Globus pallidus (tissue), 1 donor: ENCODE measurements around the gene NDUFB4.
A peak's percentile ranks its signal among the peaks of the same experiment; 100 is the strongest.
"Not testable (repeated sequence)": the region's sequence is repeated elsewhere in the genome, so short reads cannot be mapped to it uniquely, and the experiment has no call there.

Experiments
- DNase-seq: peaks from one replicate; pipeline ENCODE4 v3.0.0-alpha.2; 2015; ENCODE audit warnings: low spot score

The NDUFB4 gene

DNA sequence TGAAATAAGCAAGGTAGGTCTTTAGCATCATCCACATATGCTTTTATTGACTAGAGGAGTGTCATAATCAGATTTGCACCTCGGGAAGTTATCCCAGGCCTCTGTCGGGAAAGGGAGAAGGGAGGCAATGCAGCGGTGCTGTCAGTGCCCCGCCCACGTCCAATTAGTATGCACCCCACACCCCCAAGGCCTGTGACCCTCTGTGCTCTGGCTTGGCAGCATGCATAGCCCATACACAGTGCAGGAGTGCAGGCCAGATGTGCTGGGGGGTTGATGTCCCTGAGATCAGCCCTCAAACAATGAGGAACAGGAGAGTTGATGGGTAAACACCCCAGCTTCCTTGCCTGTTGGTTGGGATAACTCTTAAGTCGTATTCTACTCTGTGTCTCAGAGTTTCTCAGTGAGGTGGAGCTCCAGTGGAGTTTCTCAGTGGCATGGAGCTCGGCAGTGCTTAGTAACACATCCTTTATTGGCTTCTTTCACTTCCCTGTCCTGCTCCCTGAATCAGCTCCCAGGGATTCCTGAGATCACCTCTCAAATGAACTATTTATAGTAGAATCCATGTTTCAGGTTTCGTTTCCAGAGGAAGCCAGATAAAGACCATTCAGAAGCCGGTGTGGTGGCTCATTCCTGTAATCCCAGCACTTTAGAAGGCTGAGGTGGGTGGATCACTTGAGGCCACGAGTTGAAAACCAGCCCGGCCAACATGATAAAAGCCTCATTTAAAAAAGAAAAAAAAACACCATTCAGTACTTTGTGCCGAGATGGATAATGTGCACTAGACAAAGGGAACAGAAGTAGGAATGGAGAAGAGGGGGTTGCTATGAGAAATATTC is 26.7 kb upstream of the NDUFB4 start:
- no peak for DNase-seq

DNA sequence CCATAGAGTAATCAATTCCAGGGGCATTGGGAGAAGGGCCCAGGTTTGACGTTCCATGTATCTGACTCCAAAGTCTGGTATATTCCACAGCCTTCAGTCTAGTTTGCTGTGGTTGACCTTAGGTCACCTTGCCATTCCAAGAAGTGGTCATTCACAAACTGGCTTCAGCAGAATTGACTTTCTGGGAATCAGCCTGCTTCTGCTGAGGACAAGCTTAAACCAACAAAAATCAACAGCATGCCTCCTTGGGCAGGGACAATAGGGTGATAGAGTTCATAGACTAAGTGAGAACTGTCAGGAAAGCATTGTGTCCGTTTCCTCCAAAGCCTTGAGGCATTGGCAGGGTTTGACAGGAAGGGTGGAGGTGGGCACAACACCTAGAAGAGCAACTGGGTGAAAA is 24.1 kb upstream of the NDUFB4 start:
- DNase-seq = no peak

DNA sequence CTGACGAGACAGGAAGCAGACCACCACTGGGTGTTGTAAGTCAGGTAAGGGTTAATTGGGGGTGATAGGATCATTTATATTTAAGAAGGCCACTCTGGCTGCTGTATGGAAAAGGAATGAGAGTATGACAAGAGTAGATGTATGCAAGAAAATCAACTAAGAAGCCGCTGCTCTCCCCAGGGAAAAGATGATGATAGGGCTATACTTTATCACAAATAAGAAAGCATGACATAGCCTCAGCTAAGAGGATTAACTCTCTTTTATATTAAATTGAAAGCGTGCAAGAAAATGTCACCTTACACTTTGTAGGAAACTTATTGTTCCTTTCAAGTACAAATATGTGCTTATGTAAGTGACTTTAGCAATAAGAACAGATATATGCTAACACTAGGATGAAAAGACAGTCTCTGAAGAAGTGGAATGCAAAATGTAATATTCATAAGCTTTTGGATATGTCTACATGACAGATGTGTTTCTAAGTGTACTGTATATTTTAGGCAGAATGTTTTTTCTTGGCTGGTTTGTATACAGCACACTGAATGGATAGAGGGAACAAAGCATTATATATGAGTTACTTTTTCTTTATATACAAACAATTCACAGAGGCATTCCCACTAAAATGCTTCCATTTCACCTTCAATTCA is 8.7 kb upstream of the NDUFB4 start:
- DNase-seq = no peak

DNA sequence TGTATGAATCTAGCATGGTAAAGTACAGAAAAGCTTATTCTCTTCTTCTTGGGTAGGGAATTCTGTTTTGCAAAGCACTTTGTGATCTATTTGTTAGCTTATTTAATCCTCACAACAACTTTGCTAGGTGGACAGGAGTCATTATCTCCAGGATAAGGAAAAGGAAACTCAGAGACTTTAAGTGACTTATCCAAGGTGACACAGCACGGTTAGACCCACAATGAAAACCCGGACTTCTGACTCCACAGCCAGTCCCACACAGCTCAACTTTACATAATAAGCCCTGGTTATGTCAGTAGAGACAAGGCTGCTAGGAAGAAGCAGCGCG is 384 bp upstream of the NDUFB4 start:
- DNase-seq = no peak

DNA sequence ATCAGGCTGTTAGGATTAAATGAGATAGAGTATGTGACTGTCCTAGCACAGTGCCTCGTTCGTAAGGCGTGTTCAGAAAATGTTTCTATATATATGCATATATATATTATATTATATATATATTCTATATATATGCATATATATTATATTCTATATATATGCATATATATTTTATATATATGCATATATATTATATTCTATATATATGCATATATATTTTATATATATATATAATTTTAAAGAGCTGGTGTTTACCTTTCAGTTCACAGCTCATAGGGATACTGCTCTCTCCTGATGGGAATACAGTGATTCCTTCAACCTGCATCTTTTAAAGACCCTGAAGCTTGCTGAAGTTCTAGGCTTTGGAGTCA is 702 bp downstream of the NDUFB4 start:
- no peak for DNase-seq

DNA sequence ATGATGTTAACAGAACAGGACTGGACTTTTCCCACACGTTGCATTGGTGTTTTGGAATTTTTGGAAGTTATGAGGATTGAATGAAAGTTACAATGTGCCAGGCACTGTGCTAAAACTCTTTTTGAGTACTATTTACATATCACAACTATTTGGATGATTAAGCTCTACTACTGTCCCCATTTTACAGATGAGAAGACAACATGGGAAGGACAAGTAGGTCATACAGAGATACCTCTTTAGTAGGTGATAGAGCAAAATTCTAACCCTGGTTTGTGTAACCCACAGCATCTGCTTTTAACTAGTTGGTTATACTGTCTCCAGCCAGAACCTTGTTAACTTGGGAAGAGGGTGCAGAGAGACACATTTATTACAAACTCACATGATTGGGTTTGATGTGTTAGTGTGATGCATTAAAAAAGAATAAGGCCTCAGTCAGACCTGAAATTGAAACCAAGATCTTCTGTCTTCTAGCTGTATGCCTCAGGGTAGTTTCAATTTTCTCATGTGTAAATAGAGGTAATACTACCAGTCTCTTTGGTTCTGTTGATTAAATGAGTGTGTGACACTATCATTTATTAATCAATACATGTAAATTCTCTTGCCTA is 1.4 kb downstream of the NDUFB4 start:
- DNase-seq = no peak

DNA sequence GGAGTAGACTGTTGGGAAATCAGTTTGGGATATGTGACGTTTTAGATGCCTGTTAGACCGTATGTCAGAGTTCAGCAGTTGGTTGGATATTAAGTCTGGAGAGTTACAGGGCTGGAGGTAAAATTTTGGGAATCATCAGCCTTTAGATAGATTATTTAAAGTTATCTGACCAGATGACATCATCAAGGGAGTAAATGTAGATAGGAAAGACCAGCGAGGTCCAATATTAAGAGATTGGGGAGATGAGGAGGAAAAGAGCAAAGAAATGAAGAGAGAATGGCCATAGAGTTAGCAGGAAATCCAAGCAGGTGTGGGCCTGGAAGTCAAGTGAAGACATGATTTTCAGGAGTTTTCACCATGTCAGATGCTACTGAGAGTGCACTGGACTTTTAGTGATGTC is 3.1 kb downstream of the NDUFB4 start:
- DNase-seq = no peak

DNA sequence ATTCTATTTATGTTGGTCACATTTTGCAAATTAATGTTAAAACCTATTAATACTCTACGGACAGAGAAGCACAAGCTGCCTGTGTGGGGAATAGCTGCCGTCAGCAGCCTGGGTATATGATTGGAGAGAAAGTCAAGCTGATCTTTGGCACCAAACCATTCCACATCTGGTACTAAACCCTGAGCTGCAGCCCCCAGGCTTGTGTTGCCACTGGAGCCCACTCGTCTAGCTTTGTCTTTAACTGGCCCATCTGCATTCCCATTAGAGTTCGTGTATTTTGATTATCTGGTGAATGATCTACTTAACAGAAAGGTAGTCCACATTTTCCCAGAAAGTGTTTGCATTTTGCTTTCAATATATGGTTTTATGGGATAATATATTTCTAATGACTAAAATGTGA is 5.4 kb downstream of the NDUFB4 start:
- no peak for DNase-seq

DNA sequence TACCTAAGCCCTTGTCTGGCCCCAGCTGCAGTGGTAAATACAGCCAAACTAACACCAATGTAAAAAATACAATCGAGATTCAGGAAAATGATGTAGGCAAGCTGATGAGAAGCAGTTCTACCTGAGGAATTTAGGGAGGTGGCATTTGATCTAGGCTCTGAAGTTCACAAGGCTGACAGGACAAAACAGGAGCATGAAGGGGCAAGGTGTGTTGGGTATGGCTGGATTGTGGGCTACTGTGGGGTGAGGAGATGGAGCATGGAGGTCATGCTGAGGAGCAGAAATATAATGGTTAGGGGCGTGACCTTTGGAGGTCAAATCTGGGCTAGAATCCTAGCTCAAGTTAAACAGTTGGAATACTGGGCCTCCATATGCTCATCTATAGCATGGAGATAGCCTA is 6.5 kb downstream of the NDUFB4 start:
- no peak for DNase-seq

DNA sequence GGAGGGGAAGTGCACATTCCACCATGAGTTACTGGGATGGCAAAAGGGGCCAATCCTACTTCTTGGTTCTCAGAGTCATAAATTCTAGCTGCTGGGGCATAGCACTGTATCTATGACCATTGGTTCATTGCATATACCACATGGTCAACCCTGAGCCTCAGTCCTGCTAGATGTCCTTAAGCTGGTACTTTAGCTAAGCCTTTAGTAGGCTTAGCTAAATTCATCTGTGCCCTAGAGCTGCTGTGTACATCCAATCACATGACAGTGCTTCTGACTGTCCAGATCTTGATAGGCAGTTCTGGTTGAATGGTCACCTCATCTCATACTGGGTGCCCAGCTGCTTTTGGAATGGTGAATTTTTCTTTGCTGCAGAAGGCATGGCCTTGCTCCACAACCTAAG is 8.2 kb downstream of the NDUFB4 start:
- DNase-seq = no peak

DNA sequence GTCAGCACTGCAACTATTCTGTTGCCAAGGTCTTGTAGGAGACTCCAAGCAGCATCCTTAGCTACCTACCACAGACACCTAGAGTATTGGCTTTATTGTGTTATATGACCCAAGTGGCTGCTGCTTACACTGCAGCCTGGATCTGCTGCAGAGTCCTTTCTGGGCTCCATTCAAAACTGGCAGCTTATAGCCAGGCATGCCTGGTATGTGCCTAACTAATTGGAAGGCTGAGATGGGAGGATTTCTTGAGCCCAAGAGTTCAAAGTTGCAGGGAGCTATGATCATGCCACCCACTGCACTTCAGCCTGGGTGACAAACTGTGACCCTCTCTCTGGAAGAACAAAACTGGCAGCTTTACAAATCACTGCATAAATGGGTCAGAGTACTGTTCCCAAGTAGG is 8.6 kb downstream of the NDUFB4 start:
- no peak for DNase-seq

DNA sequence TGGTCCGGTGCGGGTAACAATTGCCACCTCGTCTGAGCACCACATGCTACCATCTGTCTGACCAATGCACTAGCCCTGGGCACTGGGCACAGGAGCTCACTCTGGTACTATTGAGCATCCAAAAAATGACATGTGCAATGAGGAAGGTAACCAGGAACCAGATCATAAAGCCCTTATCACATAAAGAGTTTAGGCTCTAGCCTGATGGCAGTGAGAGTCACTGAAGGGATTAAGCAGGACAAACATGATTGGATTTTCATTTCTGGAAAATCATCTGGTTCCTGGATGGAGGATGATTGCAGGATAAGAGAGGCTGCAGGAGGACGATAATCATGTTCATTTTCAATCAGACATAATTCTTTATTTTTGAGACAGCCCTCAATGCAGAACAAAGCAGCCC is 12.4 kb downstream of the NDUFB4 start:
- DNase-seq = no peak

DNA sequence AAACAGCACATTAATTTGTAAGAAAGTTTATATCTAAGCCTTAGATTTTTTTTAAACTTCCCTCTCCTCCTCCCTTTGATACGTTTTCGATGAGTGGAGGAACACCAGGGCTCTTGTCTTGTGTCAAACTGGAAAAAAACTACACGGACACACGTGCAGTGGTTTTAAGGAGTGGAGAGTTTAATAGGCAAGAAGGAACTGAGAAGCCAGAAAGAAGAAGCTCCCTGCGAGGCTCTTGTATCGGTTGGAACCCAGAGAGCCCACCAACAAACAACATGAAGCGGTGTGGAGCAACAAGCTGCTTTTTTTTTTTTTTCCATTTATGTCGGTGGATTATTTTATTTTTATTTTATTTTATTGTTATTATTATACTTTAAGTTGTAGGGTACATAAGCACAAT is 18.6 kb downstream of the NDUFB4 start:
- peak; percentile 16 for DNase-seq

DNA sequence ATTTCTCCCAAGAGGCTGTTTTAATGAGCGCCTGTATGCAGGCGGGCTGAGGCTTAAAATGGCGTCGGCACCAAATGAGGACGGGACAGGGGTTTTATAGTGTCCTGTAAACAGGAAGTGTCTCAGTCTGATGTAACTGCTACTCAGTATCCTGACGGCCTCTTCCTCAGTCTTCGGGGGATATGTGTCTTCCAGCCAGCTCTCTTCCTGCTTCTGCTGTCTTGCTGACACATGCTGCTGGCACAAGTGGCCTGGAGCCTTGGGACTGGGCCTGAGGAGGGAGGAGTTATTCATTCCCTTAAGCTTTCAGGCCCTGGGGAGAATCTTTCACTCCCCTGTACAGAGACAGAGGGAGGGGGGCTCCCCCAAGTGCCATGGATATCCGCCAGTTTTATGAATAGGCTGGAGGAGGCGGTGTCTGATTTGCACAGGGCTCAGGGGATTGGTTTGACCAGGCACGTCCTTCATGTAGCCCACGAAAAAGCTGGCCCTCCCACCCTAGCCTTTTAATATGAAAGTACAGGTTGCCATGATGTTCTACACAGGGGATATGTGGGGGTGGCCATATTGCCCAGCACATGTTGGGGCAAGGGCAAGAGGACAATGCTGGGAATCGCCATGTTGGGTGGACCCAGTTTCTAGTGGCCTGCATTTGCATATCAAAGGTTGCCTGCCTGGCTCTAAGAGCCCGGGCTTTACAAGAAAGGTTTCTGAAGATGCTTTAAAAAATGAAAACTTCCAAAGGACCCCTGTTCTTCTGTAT is 19.9 kb downstream of the NDUFB4 start:
- peak; percentile 37 for DNase-seq

DNA sequence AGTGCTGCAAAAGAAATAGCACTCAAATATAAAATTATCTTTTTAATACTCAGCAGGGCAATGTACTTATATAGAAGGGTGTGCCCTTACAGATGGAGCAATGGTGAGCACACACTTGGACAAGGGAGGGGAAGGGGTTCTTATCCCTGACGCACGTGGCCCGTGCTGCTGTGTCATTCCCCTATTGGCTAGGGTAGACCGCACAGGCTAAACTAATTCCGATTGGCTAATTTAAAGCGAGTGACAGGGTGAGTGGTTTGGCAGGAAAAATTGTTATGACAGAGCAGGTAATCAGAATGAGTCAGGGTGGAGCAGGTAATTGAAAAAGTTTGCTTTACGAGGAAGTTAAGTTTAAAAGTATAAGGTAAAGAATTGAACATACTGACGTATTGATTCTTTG is 20.6 kb downstream of the NDUFB4 start:
- DNase-seq = not testable (repeated sequence)

DNA sequence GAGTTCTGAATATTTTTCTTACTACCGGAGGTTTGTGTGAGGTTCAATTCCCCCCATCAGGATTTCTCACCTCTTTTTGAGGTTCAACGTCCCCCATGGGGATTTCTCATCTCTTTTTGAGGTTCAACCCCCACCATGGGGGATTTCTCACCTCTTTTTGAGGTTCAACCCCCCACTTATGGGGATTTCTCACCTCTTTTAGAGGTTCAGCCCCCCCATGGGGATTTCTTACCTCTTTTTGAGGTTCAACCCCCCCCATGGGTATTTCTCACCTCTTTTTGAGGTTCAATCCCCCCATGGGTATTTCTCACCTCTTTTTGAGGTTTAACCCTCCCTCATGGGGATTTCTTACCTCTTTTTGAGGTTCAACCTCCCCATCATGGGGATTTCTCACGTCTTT is 26.3 kb downstream of the NDUFB4 start:
- DNase-seq = no peak

DNA sequence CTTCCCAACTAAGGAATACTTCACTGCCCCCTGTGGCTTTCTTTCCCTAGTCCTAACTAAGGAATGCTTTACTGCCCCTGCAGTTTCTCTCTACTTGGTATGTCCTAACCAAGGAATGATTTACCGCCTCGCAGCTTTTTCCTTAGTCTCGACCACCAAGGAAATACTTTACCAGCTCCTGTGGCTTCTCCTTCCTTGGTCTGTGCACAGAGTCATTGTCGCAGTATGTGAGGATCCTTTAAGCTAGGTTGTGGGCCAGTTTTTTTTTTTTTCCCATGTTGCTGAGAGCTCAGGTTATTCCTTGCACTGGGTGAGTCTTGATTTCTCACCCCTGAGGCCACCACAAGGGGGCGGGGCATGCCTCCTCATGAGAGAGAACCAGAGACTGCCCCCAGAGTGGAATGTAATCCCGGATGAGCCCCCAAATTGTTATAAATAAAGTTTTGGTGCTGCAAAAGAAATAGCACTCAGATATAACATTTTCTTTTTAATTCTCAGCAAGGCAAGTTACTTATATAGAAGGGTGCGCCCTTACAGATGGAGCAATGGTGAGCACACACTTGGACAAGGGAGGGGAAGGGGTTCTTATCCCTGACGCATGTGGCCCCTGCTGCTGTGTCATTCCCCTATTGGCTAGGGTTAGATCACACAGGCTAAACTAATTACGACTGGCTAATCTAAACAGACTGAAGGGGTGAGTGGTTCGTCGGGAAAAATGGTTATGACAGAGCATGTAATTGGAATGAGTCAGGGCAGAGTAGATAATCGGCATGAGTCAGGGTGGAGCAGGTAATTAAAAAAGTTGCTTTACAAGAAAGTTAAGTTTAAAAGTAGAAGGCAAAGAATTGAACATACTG is 27.0 kb downstream of the NDUFB4 start:
- DNase-seq = no peak

DNA sequence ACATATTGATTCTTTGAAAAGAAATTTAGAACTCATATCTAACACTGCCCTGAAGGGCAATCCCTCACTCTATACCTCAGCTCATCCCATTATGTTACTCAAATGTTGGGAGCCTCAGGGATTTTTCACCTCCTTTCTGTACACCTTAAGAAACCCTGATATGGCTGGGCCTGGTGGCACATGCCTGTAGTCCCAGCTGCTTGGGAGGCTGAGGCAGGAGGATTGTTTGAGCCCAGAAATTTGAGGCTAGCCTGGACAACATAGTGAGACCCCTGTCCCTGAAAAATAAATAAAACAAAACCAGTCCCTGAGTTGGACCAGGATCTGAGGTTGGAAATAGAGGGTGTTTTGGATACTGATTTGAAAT is 27.6 kb downstream of the NDUFB4 start:
- DNase-seq = no peak

DNA sequence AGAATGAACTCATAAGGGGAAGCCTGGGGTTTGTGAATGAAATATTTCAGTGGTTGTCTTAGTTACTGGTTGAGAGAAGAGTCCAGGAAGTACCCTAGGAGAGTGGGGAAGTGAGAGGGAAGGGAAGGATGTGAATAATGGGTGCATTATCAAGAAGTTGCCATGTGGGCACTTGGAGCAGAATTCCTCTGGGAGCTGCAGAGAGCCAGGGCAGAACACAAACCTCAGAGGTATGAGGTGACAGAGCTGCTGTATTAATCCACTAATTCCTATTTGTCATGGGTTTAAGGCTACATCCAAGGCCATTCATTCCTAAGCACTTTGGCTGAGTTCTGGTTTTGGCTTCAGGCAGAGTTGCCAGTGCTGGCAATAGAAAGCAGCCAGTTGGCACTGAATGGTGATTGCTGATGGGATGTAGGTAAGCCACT is 29.0 kb downstream of the NDUFB4 start:
- no peak for DNase-seq

DNA sequence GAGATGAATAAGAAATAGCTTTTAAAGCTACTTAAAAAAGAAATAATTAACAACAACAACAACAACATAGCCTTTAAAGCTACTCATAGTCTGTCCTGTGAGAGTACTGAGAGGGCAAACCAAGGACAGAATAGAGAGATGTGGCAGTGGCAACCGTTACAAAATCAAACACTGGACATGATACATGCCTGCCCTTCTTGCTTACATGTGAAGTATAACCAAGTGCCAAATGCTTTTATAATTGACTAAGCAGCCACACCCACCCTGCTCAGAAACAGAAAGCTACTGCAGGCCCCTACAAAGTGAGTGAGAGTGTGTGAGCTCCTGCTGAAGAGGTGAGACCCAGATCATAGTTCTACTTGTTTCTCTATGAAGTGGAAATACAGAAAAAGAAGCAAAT is 38.4 kb downstream of the NDUFB4 start:
- no peak for DNase-seq

DNA sequence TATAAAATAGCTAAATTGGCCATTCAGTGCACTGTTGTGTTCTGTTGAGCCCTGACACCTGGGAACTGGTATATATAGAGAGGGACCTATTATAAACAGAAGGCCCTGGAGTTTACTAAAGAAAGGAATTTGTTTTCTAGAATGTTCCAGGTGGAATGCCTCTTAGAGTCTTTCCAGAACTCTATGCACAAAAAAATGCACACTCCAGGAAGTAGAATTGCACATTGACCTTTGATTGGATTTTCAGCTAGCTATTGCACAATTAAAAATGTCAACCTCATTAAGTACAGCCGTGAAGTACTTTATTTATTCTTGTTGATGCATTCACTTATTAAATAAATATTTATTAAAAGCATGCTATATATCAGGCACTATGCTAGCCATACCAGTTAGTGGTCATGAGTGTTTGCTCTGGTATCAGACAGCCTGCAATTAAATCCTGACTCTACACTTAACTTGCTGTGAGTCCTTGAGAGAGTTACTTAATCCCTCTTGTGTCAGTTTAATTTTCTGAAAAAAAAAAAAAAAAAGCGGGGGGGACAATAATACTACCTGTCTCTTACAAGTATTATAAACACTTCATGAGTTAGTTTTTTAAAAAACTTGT is 40.8 kb downstream of the NDUFB4 start:
- no peak for DNase-seq
